Progenitor cell of endocrine pancreas (in vitro differentiated cells): ENCODE data around the gene DPT. TPM values are rescaled to one million over a fixed set of nuclear protein-coding genes. Genes with fewer than 3 reads are reported as not detected.

Experiments
- DNase-seq: peaks from one replicate; pipeline ENCODE4 v3.0.0; 2021; ENCODE audit warnings: low spot score; ENCODE audit not compliant: unreplicated experiment
- H3K27ac Mint-ChIP-seq: 2 replicates; pipeline ENCODE4 v1.8.0; 2021; ENCODE audit warnings: mild to moderate bottlenecking, moderate library complexity, mixed read lengths
- H3K27me3 Mint-ChIP-seq: 2 replicates; pipeline ENCODE4 v1.8.0; 2021; ENCODE audit warnings: mixed read lengths
- H3K36me3 Mint-ChIP-seq: 2 replicates; pipeline ENCODE4 v1.8.0; 2022; ENCODE audit warnings: mixed read lengths; ENCODE audit not compliant: insufficient read depth
- H3K4me1 Mint-ChIP-seq: 2 replicates; pipeline ENCODE4 v1.8.0; 2021; ENCODE audit warnings: low read depth, mixed read lengths
- H3K4me3 Mint-ChIP-seq: 2 replicates; pipeline ENCODE4 v1.8.0; 2021; ENCODE audit warnings: low read depth, mild to moderate bottlenecking, moderate library complexity, mixed read lengths
- H3K9me3 Mint-ChIP-seq: 2 replicates; pipeline ENCODE4 v1.8.0; 2021; ENCODE audit warnings: low read depth, mixed read lengths
- CTCF ChIP-seq: fragments of 200-600 bp; sonication (generic); IDR thresholded peaks from one replicate; pipeline ENCODE4 v1.5.0; 2021; ENCODE audit warnings: antibody characterized with exemption, mild to moderate bottlenecking; ENCODE audit not compliant: unreplicated experiment
- total RNA-seq: library from RNA; stranded (reverse); gene quantifications from 2 replicates; pipeline ENCODE4 v1.2.1, GENCODE V29; 2021

The DPT gene
- total RNA-seq, 1 donor from 2014 or later = not detected

- Mint-ChIP-seq H3K27me3 (no peaks in the 10 kb centered on the region), H3K4me1 (no peaks in the 10 kb centered on the region), H3K4me3 (no peak overlapping the region), H3K9me3 (peaks cover 7% of the 10 kb centered on the region), H3K36me3 (no peaks in the 10 kb centered on the region), H3K27ac (no peak overlapping the region)
- no peak for TF ChIP-seq CTCF
- DNase-seq = no peak
Measured at GRCh38 chr1:168676029-168676812, 52.8 kb downstream of the DPT start.

GRCh38 chr1:168673974-168674683 is 54.9 kb downstream of the DPT start:
- DNase-seq = no peak
- Mint-ChIP-seq H3K4me3 (no peak overlapping the region), H3K9me3 (peaks cover 4% of the 10 kb centered on the region), H3K4me1 (no peaks in the 10 kb centered on the region), H3K36me3 (no peaks in the 10 kb centered on the region), H3K27me3 (no peaks in the 10 kb centered on the region), H3K27ac (no peak overlapping the region)
- no peak for TF ChIP-seq CTCF

GRCh38 chr1:168672278-168672677 is 56.7 kb downstream of the DPT start:
- Mint-ChIP-seq H3K9me3 (peaks cover 4% of the 10 kb centered on the region), H3K27ac (no peak overlapping the region), H3K4me1 (no peaks in the 10 kb centered on the region), H3K27me3 (no peaks in the 10 kb centered on the region), H3K36me3 (no peaks in the 10 kb centered on the region), H3K4me3 (no peak overlapping the region)
- TF ChIP-seq CTCF = no peak
- DNase-seq = no peak

- Mint-ChIP-seq H3K4me1 (no peaks in the 10 kb centered on the region), H3K4me3 (no peak overlapping the region), H3K27me3 (no peaks in the 10 kb centered on the region), H3K27ac (no peak overlapping the region), H3K9me3 (peaks cover 4% of the 10 kb centered on the region), H3K36me3 (no peaks in the 10 kb centered on the region)
- no peak for TF ChIP-seq CTCF
- no peak for DNase-seq
Measured at GRCh38 chr1:168671782-168672181, 57.2 kb downstream of the DPT start.

GRCh38 chr1:168665975-168666374 is 63.0 kb downstream of the DPT start:
- Mint-ChIP-seq H3K4me1 (no peaks in the 10 kb centered on the region), H3K27me3 (no peaks in the 10 kb centered on the region), H3K36me3 (no peaks in the 10 kb centered on the region), H3K27ac (no peak overlapping the region), H3K9me3 (peaks cover 5% of the 10 kb centered on the region), H3K4me3 (no peak overlapping the region)
- no peak for TF ChIP-seq CTCF
- no peak for DNase-seq
